Measurements from ENCODE around the gene KIF14. TPM values are rescaled to one million over a fixed set of nuclear protein-coding genes. Genes with fewer than 3 reads are reported as not detected.

The KIF14 gene
- total RNA-seq, 1 donor from 2014 or later: 3.8 TPM

DNA sequence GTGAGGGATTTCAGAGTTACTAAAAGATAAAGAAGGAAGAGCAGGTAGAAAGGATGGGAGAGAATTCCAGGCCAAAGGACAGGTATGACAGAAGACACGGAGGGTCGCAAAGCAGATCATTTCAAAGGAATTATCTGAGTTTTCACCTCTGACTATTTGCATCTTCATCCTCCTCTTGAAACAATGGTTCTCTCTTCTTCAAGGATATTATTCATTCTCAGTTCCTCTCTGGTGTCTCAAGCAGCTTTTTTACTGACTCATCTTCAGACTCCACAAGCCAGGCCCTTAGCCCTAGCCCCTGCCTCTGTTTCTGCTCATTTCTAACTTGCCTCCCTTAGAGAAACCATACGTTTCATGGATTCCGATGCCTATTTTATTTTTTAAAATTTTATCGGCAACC, 34.1 kb upstream of the KIF14 start:
- H3K27ac Mint-ChIP-seq (ENCODE audit: unreplicated experiment): no peak overlapping the region
- TF ChIP-seq, protein P1, sequence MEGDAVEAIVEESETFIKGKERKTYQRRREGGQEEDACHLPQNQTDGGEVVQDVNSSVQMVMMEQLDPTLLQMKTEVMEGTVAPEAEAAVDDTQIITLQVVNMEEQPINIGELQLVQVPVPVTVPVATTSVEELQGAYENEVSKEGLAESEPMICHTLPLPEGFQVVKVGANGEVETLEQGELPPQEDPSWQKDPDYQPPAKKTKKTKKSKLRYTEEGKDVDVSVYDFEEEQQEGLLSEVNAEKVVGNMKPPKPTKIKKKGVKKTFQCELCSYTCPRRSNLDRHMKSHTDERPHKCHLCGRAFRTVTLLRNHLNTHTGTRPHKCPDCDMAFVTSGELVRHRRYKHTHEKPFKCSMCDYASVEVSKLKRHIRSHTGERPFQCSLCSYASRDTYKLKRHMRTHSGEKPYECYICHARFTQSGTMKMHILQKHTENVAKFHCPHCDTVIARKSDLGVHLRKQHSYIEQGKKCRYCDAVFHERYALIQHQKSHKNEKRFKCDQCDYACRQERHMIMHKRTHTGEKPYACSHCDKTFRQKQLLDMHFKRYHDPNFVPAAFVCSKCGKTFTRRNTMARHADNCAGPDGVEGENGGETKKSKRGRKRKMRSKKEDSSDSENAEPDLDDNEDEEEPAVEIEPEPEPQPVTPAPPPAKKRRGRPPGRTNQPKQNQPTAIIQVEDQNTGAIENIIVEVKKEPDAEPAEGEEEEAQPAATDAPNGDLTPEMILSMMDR (IDR thresholded peaks at IDR 0.05; ENCODE audit: unreplicated experiment): no peak
- peaks cover 1% of the 10 kb centered on the region for H3K27me3 Mint-ChIP-seq (ENCODE audit: unreplicated experiment)
- no peaks in the 10 kb centered on the region for H3K9me3 Mint-ChIP-seq (ENCODE audit: unreplicated experiment)
- peaks cover 28% of the 10 kb centered on the region for H3K36me3 Mint-ChIP-seq (ENCODE audit: low read depth, unreplicated experiment)
- H3K4me3 Mint-ChIP-seq (ENCODE audit: unreplicated experiment): no peak overlapping the region
- H3K4me1 Mint-ChIP-seq (ENCODE audit: unreplicated experiment): no peaks in the 10 kb centered on the region
- DNase-seq (ENCODE audit: low spot score): no peak

DNA sequence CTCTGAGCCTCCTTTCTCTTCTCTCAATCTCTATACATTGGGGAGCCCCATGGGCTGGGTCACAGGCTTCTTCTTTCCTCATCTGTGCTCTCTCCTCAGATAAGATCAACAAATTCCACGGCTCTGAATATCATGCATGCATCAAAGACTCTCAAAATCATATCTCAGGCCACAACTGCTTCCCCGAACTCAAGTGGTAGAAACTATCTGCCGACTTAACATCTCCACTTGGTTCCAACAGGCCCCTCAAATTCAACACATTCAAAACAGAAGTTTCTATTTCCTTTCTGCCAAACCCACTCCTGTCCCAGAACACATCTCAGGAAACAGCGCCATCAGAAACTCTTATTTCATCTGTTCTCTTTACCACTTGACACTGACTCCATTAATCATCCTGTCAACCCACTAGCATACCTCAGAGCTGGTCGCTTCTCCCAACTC, 32.5 kb upstream of the KIF14 start:
- Mint-ChIP-seq H3K36me3 (ENCODE audit: low read depth, unreplicated experiment) (peaks cover 30% of the 10 kb centered on the region), H3K9me3 (ENCODE audit: unreplicated experiment) (no peaks in the 10 kb centered on the region), H3K27ac (ENCODE audit: unreplicated experiment) (no peak overlapping the region), H3K27me3 (ENCODE audit: unreplicated experiment) (peaks cover 1% of the 10 kb centered on the region), H3K4me1 (ENCODE audit: unreplicated experiment) (no peaks in the 10 kb centered on the region), H3K4me3 (ENCODE audit: unreplicated experiment) (no peak overlapping the region)
- TF ChIP-seq, protein P1 (IDR thresholded peaks at IDR 0.05; ENCODE audit: unreplicated experiment): no peak
- no peak for DNase-seq (ENCODE audit: low spot score)

DNA sequence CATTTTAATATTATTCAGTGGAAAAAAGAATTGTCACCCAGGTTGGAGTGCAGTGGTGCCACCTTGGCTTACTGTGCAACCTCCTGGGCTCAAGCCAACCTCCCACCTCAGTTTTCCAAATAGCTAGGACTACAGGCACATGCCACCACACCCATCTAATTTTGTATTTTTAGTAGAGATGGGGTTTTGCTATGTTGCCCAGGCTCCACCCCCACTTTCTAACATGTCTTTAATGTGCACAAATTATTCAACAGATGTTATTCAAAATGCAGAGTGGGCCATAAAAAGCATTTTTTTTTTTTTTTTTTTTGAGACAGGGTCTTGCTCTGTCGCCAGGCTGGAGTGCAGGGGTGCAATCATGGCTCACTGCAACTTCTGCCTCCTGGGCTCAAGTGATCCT, 31.8 kb upstream of the KIF14 start:
- Mint-ChIP-seq H3K9me3 (ENCODE audit: unreplicated experiment) (no peaks in the 10 kb centered on the region), H3K27me3 (ENCODE audit: unreplicated experiment) (peaks cover 1% of the 10 kb centered on the region), H3K27ac (ENCODE audit: unreplicated experiment) (no peak overlapping the region), H3K4me1 (ENCODE audit: unreplicated experiment) (no peaks in the 10 kb centered on the region), H3K4me3 (ENCODE audit: unreplicated experiment) (no peak overlapping the region), H3K36me3 (ENCODE audit: low read depth, unreplicated experiment) (peaks cover 27% of the 10 kb centered on the region)
- TF ChIP-seq, protein P1 (IDR thresholded peaks at IDR 0.05; ENCODE audit: unreplicated experiment): no peak
- no peak for DNase-seq (ENCODE audit: low spot score)

DNA sequence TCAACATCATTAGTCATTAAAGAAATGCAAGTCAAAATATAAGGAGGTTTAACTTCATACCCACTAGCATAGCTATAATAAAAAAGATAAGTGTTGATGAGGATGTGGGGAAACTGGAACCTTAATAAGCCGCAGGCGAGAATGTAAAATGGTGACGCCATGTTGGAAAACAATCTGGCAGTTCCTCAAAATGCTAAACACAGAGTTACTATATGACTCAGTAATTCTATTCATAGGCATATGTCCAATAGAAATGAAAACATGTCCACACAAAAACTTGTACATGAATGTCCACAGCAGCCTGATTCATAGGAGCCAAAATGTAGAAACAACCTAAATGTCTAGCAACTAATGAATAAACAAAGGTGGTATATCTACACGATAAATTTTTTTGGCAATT, 26.0 kb upstream of the KIF14 start:
- peaks cover 6% of the 10 kb centered on the region for H3K4me1 Mint-ChIP-seq (ENCODE audit: unreplicated experiment)
- no peak for DNase-seq (ENCODE audit: low spot score)
- H3K4me3 Mint-ChIP-seq (ENCODE audit: unreplicated experiment): no peak overlapping the region
- peaks cover 6% of the 10 kb centered on the region for H3K36me3 Mint-ChIP-seq (ENCODE audit: low read depth, unreplicated experiment)
- no peaks in the 10 kb centered on the region for H3K9me3 Mint-ChIP-seq (ENCODE audit: unreplicated experiment)
- H3K27ac Mint-ChIP-seq (ENCODE audit: unreplicated experiment): no peak overlapping the region
- TF ChIP-seq, protein P1 (IDR thresholded peaks at IDR 0.05; ENCODE audit: unreplicated experiment): no peak
- peaks cover 1% of the 10 kb centered on the region for H3K27me3 Mint-ChIP-seq (ENCODE audit: unreplicated experiment)

DNA sequence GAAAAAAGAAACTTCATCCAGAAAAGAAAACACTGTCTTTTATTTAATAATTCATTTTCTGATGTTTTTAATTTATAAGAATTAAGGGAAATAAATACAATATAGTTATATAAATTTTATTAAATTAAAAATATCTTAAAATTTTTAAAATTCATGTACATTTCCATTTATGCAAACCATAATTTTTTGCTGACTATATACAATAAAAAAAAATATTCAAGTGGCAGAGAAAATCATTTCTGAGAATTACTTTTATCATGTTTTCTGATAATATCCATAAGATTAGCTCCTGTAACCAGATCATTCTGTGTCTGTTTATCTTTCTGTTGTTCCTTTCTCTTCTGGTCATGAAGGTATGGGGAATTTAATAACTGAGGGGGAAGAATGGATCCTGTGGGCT, 23.5 kb upstream of the KIF14 start:
- Mint-ChIP-seq H3K27me3 (ENCODE audit: unreplicated experiment) (peaks cover 1% of the 10 kb centered on the region), H3K4me3 (ENCODE audit: unreplicated experiment) (no peak overlapping the region), H3K36me3 (ENCODE audit: low read depth, unreplicated experiment) (peaks cover 6% of the 10 kb centered on the region), H3K4me1 (ENCODE audit: unreplicated experiment) (peaks cover 6% of the 10 kb centered on the region), H3K27ac (ENCODE audit: unreplicated experiment) (no peak overlapping the region), H3K9me3 (ENCODE audit: unreplicated experiment) (no peaks in the 10 kb centered on the region)
- no peak for DNase-seq (ENCODE audit: low spot score)
- TF ChIP-seq, protein P1 (IDR thresholded peaks at IDR 0.05; ENCODE audit: unreplicated experiment): no peak
